Erythroblast (primary cell): Measurements from ENCODE around the gene OXGR1.

Experiments used
- GATA1 ChIP-seq: IDR thresholded peaks from 2 replicates; pipeline ENCODE4 v1.6.1; 2011; ENCODE audit warnings: low read depth, mild to moderate bottlenecking, control low read depth, low read length, moderate library complexity
- POLR2A ChIP-seq: IDR thresholded peaks from 2 replicates; pipeline ENCODE4 v1.6.1; 2011; ENCODE audit warnings: mild to moderate bottlenecking, low read length

DNA sequence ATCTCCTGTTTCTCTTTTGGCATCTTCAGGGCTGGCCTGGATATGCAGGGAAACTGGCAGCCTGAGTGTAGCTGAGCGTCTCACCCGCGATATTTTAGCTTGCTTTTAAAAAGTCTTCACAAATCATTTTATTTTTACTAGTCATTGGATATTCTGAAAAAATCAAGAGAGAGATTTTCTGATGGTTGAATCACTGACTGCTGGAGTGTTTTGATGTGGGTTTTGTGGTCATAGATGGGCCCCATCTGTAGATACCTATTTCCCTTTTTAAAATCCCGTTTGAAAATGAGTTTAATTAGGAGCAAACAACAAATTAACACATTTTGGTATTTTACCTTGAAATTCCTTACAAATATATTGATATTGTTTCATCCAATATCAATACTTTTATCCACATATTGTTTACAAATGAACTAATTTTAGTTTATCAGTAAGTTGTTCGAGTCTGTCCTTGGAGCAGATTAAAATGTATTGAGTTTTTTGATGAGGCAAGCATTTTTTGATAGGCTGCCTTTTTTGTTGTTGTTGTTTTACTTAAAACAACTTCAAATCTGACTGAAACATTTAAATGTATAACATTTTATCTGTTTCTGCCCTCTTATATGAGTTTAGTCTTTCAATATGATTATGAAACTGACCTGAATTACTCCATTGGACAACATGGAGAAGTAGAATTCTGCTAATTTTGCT lies 21.5 kb upstream of the OXGR1 start:
- TF ChIP-seq POLR2A (no peak), GATA1 (no peak)
